SK-N-SH treated with all-trans-retinoic acid at 6 μM for 48 hours (cell line): ENCODE measurements around the gene ISYNA1.

Source experiments
- ATAC-seq: fragments of 200-7000 bp; cut with Tn5 transposase; 3 replicates; pipeline ENCODE4 v1.9.1; 2020; ENCODE audit warnings: mild to moderate bottlenecking, moderate library complexity
- ARNTL ChIP-seq: fragments of 450-650 bp; formaldehyde crosslinking; IDR thresholded peaks from 2 replicates; pipeline ENCODE4 v1.5.0; 2020; ENCODE audit warnings: low read depth, mild to moderate bottlenecking, moderate library complexity, borderline replicate concordance
- BACH2 ChIP-seq: fragments of 250-450 bp; sonication (Bioruptor Pico); IDR thresholded peaks from 2 replicates; pipeline ENCODE4 v1.9.0; 2021; ENCODE audit warnings: mild to moderate bottlenecking, borderline replicate concordance
- CREB5 ChIP-seq: fragments of 250-450 bp; sonication (Bioruptor Pico); IDR thresholded peaks from 2 replicates; pipeline ENCODE4 v1.5.1; 2020; ENCODE audit warnings: low read depth, mild to moderate bottlenecking, moderate library complexity
- CSDC2 ChIP-seq: fragments of 250-450 bp; sonication (Bioruptor Pico); IDR thresholded peaks from 2 replicates; pipeline ENCODE4 v1.5.0; 2020; ENCODE audit warnings: mild to moderate bottlenecking, moderate library complexity
- CSRNP3 ChIP-seq: fragments of 250-450 bp; sonication (Bioruptor Pico); IDR thresholded peaks from 2 replicates; pipeline ENCODE4 v1.5.1; 2021; ENCODE audit warnings: mild to moderate bottlenecking, moderate library complexity
- ESRRG ChIP-seq: fragments of 250-450 bp; sonication (Bioruptor Pico); IDR thresholded peaks from 2 replicates; pipeline ENCODE4 v1.6.1; 2021; ENCODE audit warnings: mild to moderate bottlenecking
- GLIS3 ChIP-seq: fragments of 250-450 bp; sonication (Bioruptor Pico); IDR thresholded peaks from 2 replicates; pipeline ENCODE4 v1.5.0; 2020; ENCODE audit warnings: mild to moderate bottlenecking, moderate library complexity
- PATZ1 ChIP-seq: fragments of 250-450 bp; sonication (Bioruptor Pico); IDR thresholded peaks from 2 replicates; pipeline ENCODE4 v1.8.0; 2020; ENCODE audit warnings: mild to moderate bottlenecking, moderate library complexity, borderline replicate concordance
- POU6F1 ChIP-seq: fragments of 250-450 bp; sonication (Bioruptor Pico); IDR thresholded peaks from 2 replicates; pipeline ENCODE4 v1.8.0; 2021; ENCODE audit warnings: low read depth, mild to moderate bottlenecking, moderate library complexity, borderline replicate concordance
- PPARA ChIP-seq: fragments of 250-450 bp; sonication (Bioruptor Pico); IDR thresholded peaks from 2 replicates; pipeline ENCODE4 v1.5.0; 2020; ENCODE audit warnings: mild to moderate bottlenecking, borderline replicate concordance
- RARB ChIP-seq: fragments of 250-450 bp; sonication (Bioruptor Pico); IDR thresholded peaks from 2 replicates; pipeline ENCODE4 v1.8.0; 2021; ENCODE audit warnings: mild to moderate bottlenecking, moderate library complexity
- TCF4 ChIP-seq: fragments of 250-450 bp; sonication (Bioruptor Pico); IDR thresholded peaks from 2 replicates; pipeline ENCODE4 v1.8.0; 2021; ENCODE audit warnings: mild to moderate bottlenecking, moderate library complexity, borderline replicate concordance
- ZC3H10 ChIP-seq: fragments of 250-450 bp; sonication (Bioruptor Pico); IDR thresholded peaks from 2 replicates; pipeline ENCODE4 v1.5.1; 2021; ENCODE audit warnings: mild to moderate bottlenecking, moderate library complexity
- ZFP3 ChIP-seq: fragments of 250-450 bp; sonication (Bioruptor Pico); IDR thresholded peaks from 2 replicates; pipeline ENCODE4 v1.5.0; 2020; ENCODE audit warnings: mild to moderate bottlenecking, moderate library complexity
- ZFP30 ChIP-seq: fragments of 450-650 bp; formaldehyde crosslinking; IDR thresholded peaks from 2 replicates; pipeline ENCODE4 v1.5.0; 2022; ENCODE audit warnings: mild to moderate bottlenecking, moderate library complexity
- ZNF565 ChIP-seq: fragments of 450-650 bp; formaldehyde crosslinking; conservative IDR thresholded peaks from 2 replicates; pipeline ENCODE4 v1.5.0; 2020; ENCODE audit warnings: low read depth, mild to moderate bottlenecking, moderate library complexity
- ZNF8 ChIP-seq: fragments of 450-650 bp; formaldehyde crosslinking; IDR thresholded peaks from 2 replicates; pipeline ENCODE4 v1.5.0; 2020; ENCODE audit warnings: mild to moderate bottlenecking, moderate library complexity

ISYNA1 gene

GRCh38 chr19:18424890-18425514, 12.9 kb downstream of the ISYNA1 start:
- TF ChIP-seq BACH2 (CRISPR knock-in tag) (no peak), GLIS3 (no peak), ESRRG (CRISPR knock-in tag) (no peak), ZC3H10 (CRISPR knock-in tag) (no peak), CREB5 (CRISPR knock-in tag) (no peak)
- no peak for ATAC-seq

GRCh38 chr19:18424122-18424889, 13.6 kb downstream of the ISYNA1 start:
- TF ChIP-seq ZFP3 (CRISPR knock-in tag): no peak
- TF ChIP-seq PPARA (CRISPR knock-in tag): no peak
- no peak for ATAC-seq

GRCh38 chr19:18423258-18424020, 14.5 kb downstream of the ISYNA1 start:
- TF ChIP-seq CSRNP3 (CRISPR knock-in tag): no peak
- TF ChIP-seq ARNTL (CRISPR knock-in tag): no peak
- TF ChIP-seq ZFP30 (CRISPR knock-in tag): no peak
- ATAC-seq: no peak

- no peak for ATAC-seq
- no peak for TF ChIP-seq TCF4
- TF ChIP-seq CSRNP3 (CRISPR knock-in tag): no peak
- TF ChIP-seq RARB (CRISPR knock-in tag): no peak
- no peak for TF ChIP-seq PPARA (CRISPR knock-in tag)
Observed at GRCh38 chr19:18422530-18423191, 15.3 kb downstream of the ISYNA1 start.

- no peak for TF ChIP-seq POU6F1 (CRISPR knock-in tag)
- TF ChIP-seq ZNF565 (CRISPR knock-in tag): no peak
- no peak for TF ChIP-seq CSDC2 (CRISPR knock-in tag)
- TF ChIP-seq ZNF8 (CRISPR knock-in tag): no peak
- no peak for TF ChIP-seq CSRNP3 (CRISPR knock-in tag)
- TF ChIP-seq GLIS3: no peak
- TF ChIP-seq PATZ1 (CRISPR knock-in tag): no peak
- no peak for TF ChIP-seq ZFP30 (CRISPR knock-in tag)
- ATAC-seq: no peak
Observed at GRCh38 chr19:18421371-18421959, 16.5 kb downstream of the ISYNA1 start.
